Gastrocnemius medialis (tissue), 4 donors: ENCODE results near the gene OPN1MW2. TPM values are rescaled to one million over a fixed set of nuclear protein-coding genes. Genes with fewer than 3 reads are reported as not detected.

Experiments
- total RNA-seq, 4 donors: library from RNA; depleted of rRNA; stranded (reverse); fragments of >200 nt; gene quantifications; one replicate each; pipeline versions ENCODE4 v1.1.0 to v1.2.3, GENCODE V29; 2016

Gene OPN1MW2
- total RNA-seq, 4 donors from 2014 or later = not detected

Other genes starting within 250 kb of the OPN1MW2 start
- 10 to 100 TPM; 15.9 to 56.4 (median 51.8) TPM for gene HCFC1, start 247.9 kb upstream of the OPN1MW2 start, total RNA-seq
- gene TMEM187, start 247.0 kb upstream of the OPN1MW2 start, total RNA-seq = 1 to 10 TPM; 1.3 to 8.6 (median 3.8) TPM
- gene IRAK1, start 199.9 kb upstream of the OPN1MW2 start, total RNA-seq = 100 to 1,000 TPM in 3 of 4 donors, 10 to 100 TPM in 1; 73.9 to 157 (median 115) TPM
- gene MECP2, start 122.0 kb upstream of the OPN1MW2 start, total RNA-seq = 10 to 100 TPM; 39.0 to 63.2 (median 45.2) TPM
- gene OPN1LW, start 75.5 kb upstream of the OPN1MW2 start, total RNA-seq = not detected
- gene OPN1MW, start 37.2 kb upstream of the OPN1MW2 start, total RNA-seq = not detected
- gene OPN1MW3, start 37.8 kb downstream of the OPN1MW2 start, total RNA-seq = not detected
- gene TEX28, start 75.4 kb downstream of the OPN1MW2 start, total RNA-seq = not detected
- under 1 TPM in 3 of 4 donors, not detected in 1; 0.09 to 0.36 (median 0.10) TPM for gene TKTL1, start 76.0 kb downstream of the OPN1MW2 start, total RNA-seq
- 100 to 1,000 TPM in 1 of 4 donors, 10 to 100 TPM in 3; 23.9 to 128 (median 88.9) TPM for gene FLNA, start 154.9 kb downstream of the OPN1MW2 start, total RNA-seq
- 10 to 100 TPM; 36.2 to 61.5 (median 53.2) TPM for gene EMD, start 159.5 kb downstream of the OPN1MW2 start, total RNA-seq
- gene RPL10, start 178.6 kb downstream of the OPN1MW2 start, total RNA-seq = 1,000 to 10,000 TPM; 3,899 to 6,066 (median 5,720) TPM
- gene DNASE1L1, start 189.5 kb downstream of the OPN1MW2 start, total RNA-seq = 100 to 1,000 TPM in 3 of 4 donors, 10 to 100 TPM in 1; 88.4 to 148 (median 116) TPM
- 10 to 100 TPM; 17.6 to 28.3 (median 20.1) TPM for gene TAFAZZIN, start 191.8 kb downstream of the OPN1MW2 start, total RNA-seq
- 10 to 100 TPM; 16.7 to 37.8 (median 26.2) TPM for gene ATP6AP1, start 208.9 kb downstream of the OPN1MW2 start, total RNA-seq
- 10 to 100 TPM; 19.8 to 54.5 (median 39.0) TPM for gene GDI1, start 217.4 kb downstream of the OPN1MW2 start, total RNA-seq
- gene FAM50A, start 224.4 kb downstream of the OPN1MW2 start, total RNA-seq = 10 to 100 TPM; 30.9 to 55.4 (median 45.3) TPM
- 10 to 100 TPM in 1 of 4 donors, 1 to 10 TPM in 3; 1.2 to 10.7 (median 2.8) TPM for gene PLXNA3, start 238.5 kb downstream of the OPN1MW2 start, total RNA-seq